ENCODE results near the gene CCDC102A. TPM values are rescaled to one million over a fixed set of nuclear protein-coding genes. Genes with fewer than 3 reads are reported as not detected.

The CCDC102A gene
- total and polyA plus RNA-seq, 2 of the 13 experiments (the other 11 are each of a cell fraction or from before 2014, with no cell fraction given), result 2.1 to 2.8 TPM

GRCh38 chr16:57516773-57517172 is 19.6 kb downstream of the CCDC102A start:
- no peak for ATAC-seq
- H3K4me2 ChIP-seq (ENCODE audit: low read depth, low read length), result no peak overlapping the region
- in situ Hi-C loops (cut with HindIII; ENCODE audit: extremely low pct_ligation_motif_present, low pct_unique_long_range_greater_than_20kb), result loop anchor here (5.0 kb wide), 3 partner anchors 39 to 214 kb away; no protein-coding TSS in a partner anchor
- H3K4me1 ChIP-seq (ENCODE audit: insufficient read depth, low read length), result peaks cover 18% of the 10 kb centered on the region
- no TSS peak for BruUV-seq (replicated peaks)
- DNase-seq (ENCODE audit: low spot score), result no peak
- FAIRE-seq, result no peak
- H3K9ac ChIP-seq (ENCODE audit: insufficient read depth, low read depth, low read length), result no peak overlapping the region
- no peaks in the 10 kb centered on the region for H4K20me1 ChIP-seq (ENCODE audit: insufficient read depth, low read length)
- no peaks in the 10 kb centered on the region for H3K27me3 ChIP-seq (ENCODE audit: control insufficient read depth in 1 of 2, insufficient read depth in 2 of 2, low read length in 2 of 2)
- no peak for TF ChIP-seq U2AF1 (optimal IDR thresholded peaks at IDR 0.05; ENCODE audit: low read depth, low read length)
- peak; percentile 72 for TF ChIP-seq ZNF629 (CRISPR knock-in tag; conservative IDR thresholded peaks at IDR 0.05)
- H2AFZ ChIP-seq (ENCODE audit: low read length), result no peak overlapping the region
- intact Hi-C loops (cut with micrococcal nuclease; ENCODE audit: unreplicated experiment), result no loop called here
- H3K36me3 ChIP-seq (replicated peaks in 1 of 2; ENCODE audit: control insufficient read depth in 1 of 2, insufficient read depth in 2 of 2, low read length in 2 of 2), result no peaks in the 10 kb centered on the region
- POLR2A ChIA-PET, result interaction anchor here (2.2 kb wide), 1 partner anchor 54 kb away, joined by 9 read pairs; the partner anchor contains the start of gene POLR2C
- CTCF ChIA-PET (ENCODE audit: low intra/inter-chr PET ratio, low total read pairs), result interaction anchor here (4.3 kb wide), 1 partner anchor 98 kb away, joined by 78 read pairs; no protein-coding TSS in a partner anchor
- H3K27ac ChIP-seq (ENCODE audit: extremely low read length, insufficient read depth, low read length), result no peak overlapping the region
- no peaks in the 10 kb centered on the region for H3K79me2 ChIP-seq (ENCODE audit: insufficient read depth, low read length)
- no peaks in the 10 kb centered on the region for H3K9me3 ChIP-seq (ENCODE audit: low read length)
- H3K4me3 ChIP-seq (replicated peaks in 1 of 3; ENCODE audit: insufficient read depth in 1 of 3, low read depth in 2 of 3, low read length in 3 of 3), result no peak overlapping the region
- WGBS (ENCODE audit: low lambda C conversion rate), result 83% methylated on average over 3 of the region's 3 CpGs

DNA sequence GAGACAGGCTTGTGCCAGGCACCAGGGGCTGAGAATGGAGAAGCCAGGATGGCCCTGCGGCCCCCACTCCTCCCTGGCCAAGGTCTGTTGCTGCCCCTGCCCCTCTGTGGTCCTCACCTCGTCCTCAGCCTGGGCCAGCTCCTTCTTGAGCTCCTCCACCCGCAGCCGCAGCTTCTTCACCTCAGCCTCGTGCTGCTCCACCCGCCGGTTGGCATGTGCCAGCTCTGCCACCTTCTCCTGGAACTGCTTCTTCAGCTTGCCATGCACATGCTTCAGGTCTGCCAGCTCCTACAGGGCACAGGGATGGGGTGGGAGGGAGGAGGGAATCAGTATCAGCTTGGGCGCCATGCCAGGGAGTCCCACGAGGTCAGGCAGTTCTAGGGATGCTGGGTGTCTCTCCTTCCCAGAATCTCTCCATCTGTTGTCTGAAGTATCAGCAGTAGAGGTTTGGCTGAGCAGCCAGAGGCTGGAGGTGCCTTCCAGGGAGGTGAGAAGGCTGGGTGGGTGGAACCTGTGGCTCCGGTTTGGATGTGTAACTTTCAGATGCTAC is 20.1 kb downstream of the CCDC102A start:
- Histone ChIP-seq H3K4me1 (ENCODE audit: insufficient read depth, low read length) (peaks cover 18% of the 10 kb centered on the region), H3K9me3 (ENCODE audit: low read length) (no peaks in the 10 kb centered on the region), H3K27ac (ENCODE audit: extremely low read length, insufficient read depth, low read length) (no peak overlapping the region), H3K4me2 (ENCODE audit: low read depth, low read length) (no peak overlapping the region), H3K4me3 (replicated peaks in 1 of 3; ENCODE audit: insufficient read depth in 1 of 3, low read depth in 2 of 3, low read length in 3 of 3) (no peak overlapping the region), H3K79me2 (ENCODE audit: insufficient read depth, low read length) (no peaks in the 10 kb centered on the region), H3K9ac (ENCODE audit: insufficient read depth, low read depth, low read length) (no peak overlapping the region), H3K27me3 (ENCODE audit: control insufficient read depth in 1 of 2, insufficient read depth in 2 of 2, low read length in 2 of 2) (0 out of 5 replicates have a peak, but pooled peaks cover 0 to 1% of the 10 kb centered on the region in 2 experiments), H4K20me1 (ENCODE audit: insufficient read depth, low read length) (no peaks in the 10 kb centered on the region), H2AFZ (ENCODE audit: low read length) (no peak overlapping the region), H3K36me3 (replicated peaks in 1 of 2; ENCODE audit: control insufficient read depth in 1 of 2, insufficient read depth in 2 of 2, low read length in 2 of 2) (no peaks in the 10 kb centered on the region)
- FAIRE-seq, result no peak
- POLR2A ChIA-PET, result interaction anchor here (0.7 kb wide), 1 partner anchor 33 kb away, joined by 3 read pairs; no protein-coding TSS in a partner anchor
- DNase-seq (ENCODE audit: low spot score), result no peak
- 65% methylated on average over 10 of the region's 10 CpGs for WGBS (ENCODE audit: low lambda C conversion rate)
- in situ Hi-C loops (cut with HindIII; ENCODE audit: extremely low pct_ligation_motif_present, low pct_unique_long_range_greater_than_20kb) (loop anchor here (5.0 kb wide), 3 partner anchors 39 to 214 kb away; no protein-coding TSS in a partner anchor), intact Hi-C loops (cut with micrococcal nuclease; ENCODE audit: unreplicated experiment) (no loop called here)
- no peak for ATAC-seq
- TF ChIP-seq HNRNPL (IDR thresholded peaks at IDR 0.05; ENCODE audit: low read depth, low read length), result 0 out of 2 replicates have a peak, but pooled peaks have one; percentile 26
- TF ChIP-seq ZNF776 (CRISPR knock-in tag; IDR thresholded peaks at IDR 0.05), result no peak
- no TSS peak for BruUV-seq (replicated peaks)
- CTCF ChIA-PET (ENCODE audit: low intra/inter-chr PET ratio, low total read pairs), result no interaction called here

All from HepG2 (cell line).